ENCODE measurements around the gene FOXP1.

The FOXP1 gene

GRCh38 chr3:71006810-71007785 lies 576.4 kb downstream of the FOXP1 start:
- Histone ChIP-seq H3K27me3 (replicated peaks; ENCODE audit: control insufficient read depth, insufficient read depth, low read length) (no peaks in the 10 kb centered on the region), H3K4me3 (replicated peaks; ENCODE audit: low read depth, low read length) (no peak overlapping the region), H3K36me3 (ENCODE audit: control insufficient read depth, insufficient read depth, low read length) (no peaks in the 10 kb centered on the region)
- DNase-seq (ENCODE audit: extremely low read depth, insufficient read length), result no peak
- TF ChIP-seq, protein P1, sequence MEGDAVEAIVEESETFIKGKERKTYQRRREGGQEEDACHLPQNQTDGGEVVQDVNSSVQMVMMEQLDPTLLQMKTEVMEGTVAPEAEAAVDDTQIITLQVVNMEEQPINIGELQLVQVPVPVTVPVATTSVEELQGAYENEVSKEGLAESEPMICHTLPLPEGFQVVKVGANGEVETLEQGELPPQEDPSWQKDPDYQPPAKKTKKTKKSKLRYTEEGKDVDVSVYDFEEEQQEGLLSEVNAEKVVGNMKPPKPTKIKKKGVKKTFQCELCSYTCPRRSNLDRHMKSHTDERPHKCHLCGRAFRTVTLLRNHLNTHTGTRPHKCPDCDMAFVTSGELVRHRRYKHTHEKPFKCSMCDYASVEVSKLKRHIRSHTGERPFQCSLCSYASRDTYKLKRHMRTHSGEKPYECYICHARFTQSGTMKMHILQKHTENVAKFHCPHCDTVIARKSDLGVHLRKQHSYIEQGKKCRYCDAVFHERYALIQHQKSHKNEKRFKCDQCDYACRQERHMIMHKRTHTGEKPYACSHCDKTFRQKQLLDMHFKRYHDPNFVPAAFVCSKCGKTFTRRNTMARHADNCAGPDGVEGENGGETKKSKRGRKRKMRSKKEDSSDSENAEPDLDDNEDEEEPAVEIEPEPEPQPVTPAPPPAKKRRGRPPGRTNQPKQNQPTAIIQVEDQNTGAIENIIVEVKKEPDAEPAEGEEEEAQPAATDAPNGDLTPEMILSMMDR (IDR thresholded peaks at IDR 0.05; ENCODE audit: insufficient read depth, low read length, poor library complexity, severe bottlenecking), result peak; percentile 60

- Histone ChIP-seq H3K27me3 (replicated peaks; ENCODE audit: control insufficient read depth, insufficient read depth, low read length) (no peaks in the 10 kb centered on the region), H3K36me3 (ENCODE audit: control insufficient read depth, insufficient read depth, low read length) (no peaks in the 10 kb centered on the region), H3K4me3 (replicated peaks; ENCODE audit: low read depth, low read length) (no peak overlapping the region)
- TF ChIP-seq, protein P1 (IDR thresholded peaks at IDR 0.05; ENCODE audit: insufficient read depth, low read length, poor library complexity, severe bottlenecking), result no peak
- DNase-seq (ENCODE audit: extremely low read depth, insufficient read length), result no peak
Measured at GRCh38 chr3:71005702-71006321, 577.7 kb downstream of the FOXP1 start.

DNA sequence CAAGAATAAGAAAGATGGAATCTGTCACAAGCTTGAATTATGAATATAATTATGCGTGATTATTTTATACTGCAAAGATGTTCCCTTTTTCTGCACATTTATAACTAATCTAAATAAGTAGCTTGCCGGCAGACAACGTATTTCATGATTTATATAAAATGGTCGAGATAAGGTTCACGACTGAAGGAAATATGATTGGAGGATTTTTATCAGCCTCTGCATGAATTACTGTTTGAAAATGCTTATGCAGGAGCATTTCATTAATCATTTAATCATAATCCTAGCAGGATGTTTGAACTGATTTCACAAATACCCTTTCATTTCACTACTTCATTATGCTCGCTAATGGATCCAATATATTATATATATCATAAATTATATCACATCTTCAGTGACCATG lies 580.0 kb downstream of the FOXP1 start:
- H3K27me3 ChIP-seq (replicated peaks; ENCODE audit: control insufficient read depth, insufficient read depth, low read length), result no peaks in the 10 kb centered on the region
- DNase-seq (ENCODE audit: extremely low read depth, insufficient read length), result no peak
- TF ChIP-seq, protein P1 (IDR thresholded peaks at IDR 0.05; ENCODE audit: insufficient read depth, low read length, poor library complexity, severe bottlenecking), result no peak

DNA sequence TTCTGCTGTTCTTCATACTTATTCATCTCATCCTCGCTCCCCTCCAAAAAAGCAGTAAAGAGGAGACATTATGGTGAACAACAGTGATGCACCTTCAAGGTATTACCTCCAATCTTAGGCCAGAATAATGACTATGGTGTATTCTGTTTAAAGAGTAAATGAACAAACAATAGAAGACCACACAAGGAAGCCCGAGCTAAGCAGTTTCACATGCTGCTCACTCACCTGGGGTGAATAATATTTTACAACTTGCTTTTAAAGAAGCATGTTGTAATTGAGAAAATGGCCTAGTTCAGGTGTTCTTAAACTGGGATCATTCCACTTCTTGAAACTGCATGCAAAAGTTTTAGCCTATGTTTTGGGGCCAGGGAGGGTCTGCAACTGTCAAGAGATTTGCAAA lies 581.2 kb downstream of the FOXP1 start:
- no peak overlapping the region for H3K4me3 ChIP-seq (replicated peaks; ENCODE audit: low read depth, low read length)
- DNase-seq (ENCODE audit: extremely low read depth, insufficient read length), result no peak
- no peaks in the 10 kb centered on the region for H3K27me3 ChIP-seq (replicated peaks; ENCODE audit: control insufficient read depth, insufficient read depth, low read length)
- H3K36me3 ChIP-seq (ENCODE audit: control insufficient read depth, insufficient read depth, low read length), result no peaks in the 10 kb centered on the region
- TF ChIP-seq, protein P1 (IDR thresholded peaks at IDR 0.05; ENCODE audit: insufficient read depth, low read length, poor library complexity, severe bottlenecking), result no peak

More for the DNA sequence above, 580.0 kb downstream of the FOXP1 start:
- Histone ChIP-seq H3K4me3 (replicated peaks; ENCODE audit: low read depth, low read length) (no peak overlapping the region), H3K36me3 (ENCODE audit: control insufficient read depth, insufficient read depth, low read length) (no peaks in the 10 kb centered on the region)

- Histone ChIP-seq H3K27me3 (replicated peaks; ENCODE audit: control insufficient read depth, insufficient read depth, low read length) (no peaks in the 10 kb centered on the region), H3K4me3 (replicated peaks; ENCODE audit: low read depth, low read length) (no peak overlapping the region), H3K36me3 (ENCODE audit: control insufficient read depth, insufficient read depth, low read length) (no peaks in the 10 kb centered on the region)
- TF ChIP-seq, protein P1 (IDR thresholded peaks at IDR 0.05; ENCODE audit: insufficient read depth, low read length, poor library complexity, severe bottlenecking), result no peak
- no peak for DNase-seq (ENCODE audit: extremely low read depth, insufficient read length)
Measured at GRCh38 chr3:71001303-71001830, 582.2 kb downstream of the FOXP1 start.
